HT1080 (cell line): ENCODE data around the gene RBM5. TPM values are rescaled to one million over a fixed set of nuclear protein-coding genes. Genes with fewer than 3 reads are reported as not detected.

Source experiments
- DNase-seq: peaks from one replicate; pipeline ENCODE4 v3.0.0-alpha.2; 2015; ENCODE audit warnings: low read depth
- total RNA-seq: library from RNA; depleted of rRNA; stranded (reverse); fragments of >200 nt; shearing (Covaris generic); gene quantifications from 2 replicates; pipeline ENCODE4 v1.2.3, GENCODE V29; 2014

The RBM5 gene
- total RNA-seq, 1 experiment from 2014 or later, result 54.7 TPM

- DNase-seq, result peak; percentile 53
Measured at GRCh38 chr3:50138266-50139200, 49.8 kb downstream of the RBM5 start.

GRCh38 chr3:50139308-50139707, 50.6 kb downstream of the RBM5 start:
- DNase-seq, result no peak

GRCh38 chr3:50139718-50140423, 51.2 kb downstream of the RBM5 start:
- no peak for DNase-seq

- DNase-seq, result no peak
Measured at GRCh38 chr3:50140990-50141389, 52.3 kb downstream of the RBM5 start.

- no peak for DNase-seq
Measured at GRCh38 chr3:50146316-50146901, 57.7 kb downstream of the RBM5 start.

GRCh38 chr3:50147016-50147415, 58.3 kb downstream of the RBM5 start:
- no peak for DNase-seq

- no peak for DNase-seq
Measured at GRCh38 chr3:50147447-50147846, 58.7 kb downstream of the RBM5 start.

- DNase-seq, result no peak
Measured at GRCh38 chr3:50147861-50148260, 59.1 kb downstream of the RBM5 start.

- no peak for DNase-seq
Measured at GRCh38 chr3:50150404-50150750, 61.7 kb downstream of the RBM5 start.

GRCh38 chr3:50150863-50151686, 62.4 kb downstream of the RBM5 start:
- no peak for DNase-seq

- no peak for DNase-seq
Measured at GRCh38 chr3:50151728-50152127, 63.0 kb downstream of the RBM5 start.

- DNase-seq, result no peak
Measured at GRCh38 chr3:50153782-50154475, 65.2 kb downstream of the RBM5 start.

GRCh38 chr3:50154476-50154839, 65.7 kb downstream of the RBM5 start:
- DNase-seq, result no peak

GRCh38 chr3:50154840-50155490, 66.2 kb downstream of the RBM5 start, which contains the start of gene SEMA3F:
SEMA3F (plus strand) TSS chr3:50155324; CDS start chr3:50159623, 4,299 bp downstream.
- peak; percentile 32 for DNase-seq

GRCh38 chr3:50155491-50155878, 66.8 kb downstream of the RBM5 start:
- DNase-seq, result no peak

GRCh38 chr3:50155891-50156290, 67.2 kb downstream of the RBM5 start:
- no peak for DNase-seq

- peak; percentile 40 for DNase-seq
Measured at GRCh38 chr3:50156549-50157493, 68.1 kb downstream of the RBM5 start.

- peak; percentile 57 for DNase-seq
Measured at GRCh38 chr3:50157827-50158529, 69.3 kb downstream of the RBM5 start.
